H9 (cell line): Measurements from ENCODE around the gene TMEM161B. TPM values are rescaled to one million over a fixed set of nuclear protein-coding genes. Genes with fewer than 3 reads are reported as not detected.
A peak's percentile ranks its signal among the peaks of the same experiment; 100 is the strongest.

Experiments
- DNase-seq: peaks from one replicate; pipeline ENCODE4 v3.0.0-alpha.2; 2017
- H2AFZ ChIP-seq: one replicate; pipeline ENCODE4 v1.6.1; 2013; ENCODE audit warnings: mild to moderate bottlenecking, low read length, control low read depth, moderate library complexity
- H2AK5ac ChIP-seq: 2 replicates; pipeline ENCODE4 v1.6.1; 2013; ENCODE audit warnings: low read length, control low read depth, mixed read lengths; ENCODE audit not compliant: insufficient read length
- H2BK120ac ChIP-seq: one replicate; pipeline ENCODE4 v1.6.1; 2013; ENCODE audit warnings: low read depth, mild to moderate bottlenecking, low read length, control low read depth, inconsistent platforms; ENCODE audit not compliant: poor library complexity, severe bottlenecking
- H2BK12ac ChIP-seq: 2 replicates; pipeline ENCODE4 v1.6.1; 2013; ENCODE audit warnings: low read length, control low read depth, mixed read lengths, low read depth; ENCODE audit not compliant: insufficient read length
- H2BK15ac ChIP-seq: 2 replicates; pipeline ENCODE4 v1.6.1; 2013; ENCODE audit warnings: low read depth, low read length, control low read depth
- H2BK20ac ChIP-seq: one replicate; pipeline ENCODE4 v1.6.1; 2013; ENCODE audit warnings: low read depth, mild to moderate bottlenecking, low read length, control low read depth, inconsistent platforms; ENCODE audit not compliant: poor library complexity, severe bottlenecking
- H2BK5ac ChIP-seq: 2 replicates; pipeline ENCODE4 v1.6.1; 2013; ENCODE audit warnings: low read length, control low read depth, mixed read lengths; ENCODE audit not compliant: insufficient read length
- H3K14ac ChIP-seq: 2 replicates; pipeline ENCODE4 v1.6.1; 2013; ENCODE audit warnings: low read length, control low read depth; ENCODE audit not compliant: insufficient read depth
- H3K18ac ChIP-seq: 2 replicates; pipeline ENCODE4 v1.6.1; 2013; ENCODE audit warnings: low read depth, mild to moderate bottlenecking, mixed read lengths, low read length, control low read depth; ENCODE audit not compliant: insufficient read length
- H3K23ac ChIP-seq: 2 replicates; pipeline ENCODE4 v1.6.1; 2013; ENCODE audit warnings: low read length, control low read depth, mixed read lengths, low read depth; ENCODE audit not compliant: insufficient read length
- H3K23me2 ChIP-seq: 2 replicates; pipeline ENCODE4 v1.6.1; 2013; ENCODE audit warnings: low read depth, mild to moderate bottlenecking, mixed read lengths, low read length, control low read depth; ENCODE audit not compliant: insufficient read length, poor library complexity, severe bottlenecking
- H3K27ac ChIP-seq: 2 replicates; pipeline ENCODE4 v1.5.1; 2013; ENCODE audit warnings: low read length, control low read depth, mixed read lengths, low read depth; ENCODE audit not compliant: insufficient read length
- H3K27me3 ChIP-seq: 2 replicates; pipeline ENCODE4 v1.6.1; 2013; ENCODE audit warnings: low read length, control low read depth, inconsistent platforms; ENCODE audit not compliant: insufficient read depth
- H3K4ac ChIP-seq: 2 replicates; pipeline ENCODE4 v1.6.1; 2013; ENCODE audit warnings: low read depth, mild to moderate bottlenecking, control low read depth, inconsistent platforms, low read length, moderate library complexity
- H3K4me1 ChIP-seq: 2 replicates; pipeline ENCODE4 v1.6.1; 2013; ENCODE audit warnings: low read length, control low read depth, inconsistent platforms; ENCODE audit not compliant: insufficient read depth
- H3K4me2 ChIP-seq: 2 replicates; pipeline ENCODE4 v1.6.1; 2013; ENCODE audit warnings: low read length, control low read depth, mixed read lengths; ENCODE audit not compliant: insufficient read length, insufficient read depth
- H3K56ac ChIP-seq: 2 replicates; pipeline ENCODE4 v1.6.1; 2013; ENCODE audit warnings: low read depth, mild to moderate bottlenecking, mixed read lengths, low read length, control low read depth; ENCODE audit not compliant: insufficient read length
- H3K79me1 ChIP-seq: 2 replicates; pipeline ENCODE4 v1.6.1; 2013; ENCODE audit warnings: low read depth, mild to moderate bottlenecking, moderate library complexity, low read length, control low read depth, inconsistent platforms; ENCODE audit not compliant: insufficient read depth, poor library complexity, severe bottlenecking
- H3K79me2 ChIP-seq: 2 replicates; pipeline ENCODE4 v1.6.1; 2013; ENCODE audit warnings: low read length, control low read depth, inconsistent platforms; ENCODE audit not compliant: insufficient read depth
- H3K9ac ChIP-seq: 2 replicates; pipeline ENCODE4 v1.6.1; 2013; ENCODE audit warnings: low read length, control low read depth, mixed read lengths; ENCODE audit not compliant: insufficient read length; ENCODE audit errors: extremely low read depth
- H3K9me3 ChIP-seq: one replicate; pipeline ENCODE4 v1.6.1; 2013; ENCODE audit warnings: low read depth, low read length, inconsistent platforms; ENCODE audit not compliant: control insufficient read depth
- H3T11ph ChIP-seq: one replicate; pipeline ENCODE4 v1.6.1; 2013; ENCODE audit warnings: mild to moderate bottlenecking, low read length, control low read depth, inconsistent platforms
- H4K20me1 ChIP-seq: one replicate; pipeline ENCODE4 v1.6.1; 2013; ENCODE audit not compliant: control insufficient read depth, insufficient read length, insufficient read depth
- H4K5ac ChIP-seq: 2 replicates; pipeline ENCODE4 v1.6.1; 2013; ENCODE audit warnings: low read depth, mild to moderate bottlenecking, mixed read lengths, low read length, control low read depth; ENCODE audit not compliant: insufficient read length
- H4K8ac ChIP-seq: replicated peaks from 2 replicates; pipeline ENCODE4 v1.6.1; 2013; ENCODE audit warnings: low read length, control low read depth, mixed read lengths, low read depth; ENCODE audit not compliant: insufficient read length
- H4K91ac ChIP-seq: 2 replicates; pipeline ENCODE4 v1.6.1; 2013; ENCODE audit warnings: low read depth, mild to moderate bottlenecking, moderate library complexity, mixed read lengths, low read length, control low read depth; ENCODE audit not compliant: insufficient read length
- H3K27ac Mint-ChIP-seq, 3 experiments: 2 replicates in 2 of 3; 3 replicates in 1 of 3; pipeline ENCODE4 v1.8.0; 2020 to 2021; ENCODE audit warnings: mixed read lengths in 3 of 3, mild to moderate bottlenecking in 1 of 3, moderate library complexity in 1 of 3
- H3K27me3 Mint-ChIP-seq: 2 replicates; pipeline ENCODE4 v1.8.0; 2021; ENCODE audit warnings: low read depth, mild to moderate bottlenecking, moderate library complexity, mixed read lengths
- H3K36me3 Mint-ChIP-seq, 3 experiments: 2 replicates in 2 of 3; 3 replicates in 1 of 3; pipeline ENCODE4 v1.8.0; 2020 to 2021; ENCODE audit warnings: low read depth in 3 of 3, mixed read lengths in 3 of 3; ENCODE audit not compliant: insufficient read depth in 1 of 3
- H3K4me1 Mint-ChIP-seq, 2 experiments: 2 replicates each; pipeline ENCODE4 v1.8.0; 2020; ENCODE audit warnings: mixed read lengths in 2 of 2
- H3K4me3 Mint-ChIP-seq, 2 experiments: 2 replicates in 1 of 2; 3 replicates in 1 of 2; pipeline ENCODE4 v1.8.0; 2020 to 2021; ENCODE audit warnings: mild to moderate bottlenecking in 2 of 2, mixed read lengths in 2 of 2, moderate library complexity in 1 of 2
- H3K9me3 Mint-ChIP-seq, 2 experiments: 2 replicates in 1 of 2; 3 replicates in 1 of 2; pipeline ENCODE4 v1.8.0; 2020; ENCODE audit warnings: mild to moderate bottlenecking in 2 of 2, mixed read lengths in 2 of 2, moderate library complexity in 1 of 2
- CTCF ChIP-seq: fragments of 200-600 bp; sonication (generic); conservative IDR thresholded peaks from 3 replicates; pipeline ENCODE4 v1.8.0; 2021; ENCODE audit warnings: antibody characterized with exemption, mild to moderate bottlenecking
- WGBS: extraction: QIAGEN DNeasy Blood & Tissue Kit; methylation state at CpG from one replicate; pipeline ENCODE4 v1.1.7; 2013; ENCODE audit warnings: missing lambda C conversion rate, low lambda C conversion rate, mixed read lengths; ENCODE audit not compliant: insufficient read length; ENCODE audit errors: extremely low coverage; 5-methylcytosine and 5-hydroxymethylcytosine counted together
- total RNA-seq: library from RNA; stranded (reverse); gene quantifications from 2 replicates; pipeline ENCODE4 v1.2.1, GENCODE V29; 2021

The TMEM161B gene
- total RNA-seq, 1 experiment from 2014 or later = 17.9 TPM

GRCh38 chr5:88251048-88251711, 17.5 kb downstream of the TMEM161B start:
- no peak overlapping the region for H3K27ac ChIP-seq
- no peak overlapping the region for H2BK120ac ChIP-seq
- H3K79me1 ChIP-seq = no peaks in the 10 kb centered on the region
- no peaks in the 10 kb centered on the region for H3K27me3 ChIP-seq
- no peak overlapping the region for H2AK5ac ChIP-seq
- Mint-ChIP-seq H3K4me1 (peaks cover 64 to 79% of the 10 kb centered on the region in 2 experiments), H3K4me3 (no peak overlapping the region), H3K9me3 (no peaks in the 10 kb centered on the region), H3K27ac (peak overlapping the region in 2 of 3 experiments; percentile 52 to 53; a peak in 1 of 7 replicates), H3K36me3 (peaks cover 0 to 6% (median 1%) of the 10 kb centered on the region in 3 experiments; a peak in 3 of 7 replicates), H3K27me3 (no peaks in the 10 kb centered on the region)
- no peak overlapping the region for H2BK5ac ChIP-seq
- H3T11ph ChIP-seq = no peak overlapping the region
- peaks cover 19% of the 10 kb centered on the region; the same call in 1 of the 2 replicates for H3K4me1 ChIP-seq
- no peak overlapping the region for H2BK12ac ChIP-seq
- no peak overlapping the region for H4K8ac ChIP-seq
- no peak overlapping the region for H3K56ac ChIP-seq
- no peak overlapping the region for H2AFZ ChIP-seq
- no CpG with 5 or more reads among the region's 2 CpGs for WGBS
- H3K23ac ChIP-seq = no peak overlapping the region
- no peak overlapping the region for H2BK15ac ChIP-seq
- no peaks in the 10 kb centered on the region for H4K20me1 ChIP-seq
- no peak overlapping the region for H3K18ac ChIP-seq
- H3K79me2 ChIP-seq = peaks cover 25% of the 10 kb centered on the region; the same call in 1 of the 2 replicates
- no peak overlapping the region for H3K9ac ChIP-seq
- H3K9me3 ChIP-seq = no peaks in the 10 kb centered on the region
- no peak overlapping the region for H4K91ac ChIP-seq
- DNase-seq = no peak
- H3K4ac ChIP-seq = no peak overlapping the region
- H3K4me2 ChIP-seq = no peak overlapping the region
- H3K23me2 ChIP-seq = no peaks in the 10 kb centered on the region
- H4K5ac ChIP-seq = no peak overlapping the region
- H2BK20ac ChIP-seq = no peak overlapping the region
- no peak overlapping the region for H3K14ac ChIP-seq
- TF ChIP-seq CTCF = no peak
